Keratinocyte (primary cell): ENCODE measurements around the gene ACCS.

ENCODE experiments used
- EZH2 ChIP-seq: IDR thresholded peaks from one replicate; pipeline ENCODE4 v1.6.1; 2012; ENCODE audit warnings: inconsistent platforms, mild to moderate bottlenecking, low read length, moderate library complexity
- TF ChIP-seq, protein P1 (sequence below), 3 experiments: IDR thresholded peaks in 1 of 3; conservative IDR thresholded peaks in 1 of 3; optimal IDR thresholded peaks in 1 of 3; 2 replicates in 2 of 3; 3 replicates in 1 of 3; pipeline versions ENCODE3 to v1.5.1; 2011; ENCODE audit warnings: low read length in 3 of 3, mild to moderate bottlenecking in 3 of 3, moderate library complexity in 2 of 3, control low read depth in 1 of 3, inconsistent platforms in 1 of 3; ENCODE audit not compliant: insufficient read depth in 2 of 3; ENCODE audit errors: extremely low read depth in 1 of 3

DNA sequence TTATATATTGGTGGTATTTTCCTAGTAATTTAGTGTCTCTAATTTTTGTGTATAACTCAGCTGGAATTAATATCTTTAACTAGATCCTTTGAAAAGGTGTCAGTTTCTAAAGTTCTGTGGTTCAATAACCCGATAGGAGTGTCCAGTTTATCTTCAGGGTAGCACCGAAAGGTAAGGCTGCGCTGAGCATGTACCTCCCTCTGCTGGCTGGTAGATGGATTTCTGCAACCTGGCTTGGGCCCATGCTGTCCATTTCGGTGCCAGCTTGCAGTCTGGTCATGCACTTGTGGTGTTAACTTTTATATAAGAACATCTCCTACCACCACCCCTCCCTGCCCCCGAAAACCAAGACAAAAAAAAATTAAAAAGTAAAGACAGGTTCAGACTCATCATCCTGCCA, 54.1 kb downstream of the ACCS start:
- TF ChIP-seq, protein P1, sequence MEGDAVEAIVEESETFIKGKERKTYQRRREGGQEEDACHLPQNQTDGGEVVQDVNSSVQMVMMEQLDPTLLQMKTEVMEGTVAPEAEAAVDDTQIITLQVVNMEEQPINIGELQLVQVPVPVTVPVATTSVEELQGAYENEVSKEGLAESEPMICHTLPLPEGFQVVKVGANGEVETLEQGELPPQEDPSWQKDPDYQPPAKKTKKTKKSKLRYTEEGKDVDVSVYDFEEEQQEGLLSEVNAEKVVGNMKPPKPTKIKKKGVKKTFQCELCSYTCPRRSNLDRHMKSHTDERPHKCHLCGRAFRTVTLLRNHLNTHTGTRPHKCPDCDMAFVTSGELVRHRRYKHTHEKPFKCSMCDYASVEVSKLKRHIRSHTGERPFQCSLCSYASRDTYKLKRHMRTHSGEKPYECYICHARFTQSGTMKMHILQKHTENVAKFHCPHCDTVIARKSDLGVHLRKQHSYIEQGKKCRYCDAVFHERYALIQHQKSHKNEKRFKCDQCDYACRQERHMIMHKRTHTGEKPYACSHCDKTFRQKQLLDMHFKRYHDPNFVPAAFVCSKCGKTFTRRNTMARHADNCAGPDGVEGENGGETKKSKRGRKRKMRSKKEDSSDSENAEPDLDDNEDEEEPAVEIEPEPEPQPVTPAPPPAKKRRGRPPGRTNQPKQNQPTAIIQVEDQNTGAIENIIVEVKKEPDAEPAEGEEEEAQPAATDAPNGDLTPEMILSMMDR (optimal IDR thresholded peaks at IDR 0.05 in 1 of 3, IDR thresholded peaks at IDR 0.05 in 1 of 3, conservative IDR thresholded peaks at IDR 0.05 in 1 of 3; ENCODE audit: extremely low read depth in 1 of 3, insufficient read depth in 2 of 3, low read length in 3 of 3), result peak; percentile 29 to 75 (median 60)
- no peak for TF ChIP-seq EZH2
